IPS DF 6.9 (cell line): Measurements from ENCODE around the gene PRKCQ.
A peak's percentile ranks its signal among the peaks of the same experiment; 100 is the strongest.

Experiments
- DNase-seq: peaks from one replicate; pipeline ENCODE4 v3.0.0-alpha.2; 2013; ENCODE audit warnings: low read depth, low spot score
- H3K27ac ChIP-seq: one replicate; pipeline ENCODE4 v1.5.1; 2013; ENCODE audit warnings: low read length, control low read depth
- H3K27me3 ChIP-seq: 2 replicates; pipeline ENCODE4 v1.6.1; 2013; ENCODE audit warnings: mild to moderate bottlenecking, low read length; ENCODE audit not compliant: control insufficient read depth, insufficient read depth
- H3K36me3 ChIP-seq: 2 replicates; pipeline ENCODE4 v1.6.1; 2013; ENCODE audit warnings: low read length; ENCODE audit not compliant: control insufficient read depth, insufficient read depth
- H3K4me1 ChIP-seq: 2 replicates; pipeline ENCODE4 v1.6.1; 2013; ENCODE audit warnings: low read length; ENCODE audit not compliant: control insufficient read depth, insufficient read depth
- H3K4me3 ChIP-seq: 2 replicates; pipeline ENCODE4 v1.5.1; 2013; ENCODE audit warnings: mild to moderate bottlenecking, low read length
- H3K9me3 ChIP-seq: 2 replicates; pipeline ENCODE4 v1.6.1; 2013; ENCODE audit warnings: low read length, inconsistent platforms; ENCODE audit not compliant: control insufficient read depth, insufficient read depth
- WGBS: extraction: QIAGEN DNeasy Blood & Tissue Kit; methylation state at CpG from one replicate; pipeline ENCODE4 v1.1.7; 2013; ENCODE audit warnings: mixed read lengths, missing lambda C conversion rate; ENCODE audit not compliant: insufficient read length, insufficient coverage; 5-methylcytosine and 5-hydroxymethylcytosine counted together

PRKCQ gene

DNA sequence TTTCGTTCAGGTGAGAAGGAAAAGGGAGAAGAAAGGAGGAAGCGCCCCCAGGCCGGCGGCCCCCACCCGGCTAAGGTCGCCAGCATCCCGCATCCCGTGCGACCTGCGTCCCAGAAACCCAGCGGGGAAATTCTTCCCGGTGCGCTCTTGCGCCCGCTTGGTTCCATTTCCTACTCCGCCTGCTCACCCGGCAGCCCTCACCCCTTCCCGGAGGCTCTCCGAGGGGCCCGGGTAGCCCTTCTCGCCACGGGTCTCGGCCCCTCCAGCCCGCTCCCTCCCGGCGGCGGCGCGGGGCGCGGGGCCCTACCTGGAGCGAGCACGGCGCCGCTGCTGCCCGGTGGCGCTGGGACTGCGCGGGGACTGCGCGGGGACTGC is at the start of gene PRKCQ:
PRKCQ (minus strand) TSS at position 373 of the 375 bp plus-strand sequence. CDS start 65,141 bp downstream, outside the sequence.
- H3K36me3 ChIP-seq = no peaks in the 10 kb centered on the region; the same call in 1 of the 2 replicates
- H3K4me3 ChIP-seq = peak within 1 kb of the TSS; percentile 76
- H3K4me1 ChIP-seq = peaks cover 4% of the 10 kb centered on the region; the same call in 1 of the 2 replicates
- no peak for DNase-seq
- H3K27me3 ChIP-seq = no peaks in the 10 kb centered on the region
- no peak within 1 kb of the TSS for H3K27ac ChIP-seq
- WGBS = no CpG with 5 or more reads among the region's 41 CpGs
- no peaks in the 10 kb centered on the region for H3K9me3 ChIP-seq

DNA sequence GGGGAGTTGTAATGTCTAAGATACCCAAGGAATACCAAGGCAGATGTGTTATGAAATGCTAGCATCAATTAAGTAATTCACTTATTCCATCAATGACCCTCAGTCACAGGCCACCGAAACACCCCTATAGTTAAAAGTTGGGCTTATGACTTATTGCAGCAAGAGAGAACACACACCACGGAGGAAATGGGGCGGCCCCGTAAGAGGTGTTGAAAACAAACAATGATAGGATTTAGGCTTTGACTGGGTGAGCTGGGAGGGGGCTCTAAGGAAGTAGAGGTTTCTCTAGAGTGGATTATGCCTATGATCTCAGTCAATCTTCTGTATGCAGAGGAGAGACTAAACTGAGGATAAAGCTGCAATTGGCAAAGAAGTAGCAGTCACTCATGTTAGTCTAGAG is 45.4 kb upstream of the PRKCQ start:
- no peak for DNase-seq
- Histone ChIP-seq H3K36me3 (no peaks in the 10 kb centered on the region), H3K4me1 (peaks cover 2% of the 10 kb centered on the region; the same call in 1 of the 2 replicates), H3K9me3 (no peaks in the 10 kb centered on the region), H3K27me3 (no peaks in the 10 kb centered on the region), H3K27ac (no peak overlapping the region), H3K4me3 (no peak overlapping the region)
- WGBS = no CpG with 5 or more reads among the region's 4 CpGs

DNA sequence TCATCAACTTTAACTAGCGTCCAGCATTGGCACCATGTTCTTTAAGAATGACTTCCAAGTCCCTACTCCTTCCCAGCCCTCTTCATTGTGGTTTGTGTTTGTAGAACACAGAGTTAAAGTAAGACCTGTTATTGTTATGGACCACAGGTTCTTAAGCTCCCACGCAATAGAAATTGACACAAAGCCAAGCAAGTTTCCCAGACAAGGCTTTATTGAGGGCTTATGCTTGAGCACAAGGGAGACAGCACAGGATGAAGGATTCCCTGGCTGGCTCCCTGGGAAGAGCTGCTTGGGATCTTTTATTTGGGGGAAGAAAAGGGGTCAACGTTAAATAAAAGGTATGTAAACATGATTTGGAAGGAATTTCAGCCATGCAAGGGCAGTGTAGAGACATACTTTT is 44.3 kb upstream of the PRKCQ start:
- H3K27me3 ChIP-seq = no peaks in the 10 kb centered on the region
- no CpG with 5 or more reads among the region's 3 CpGs for WGBS
- H3K36me3 ChIP-seq = no peaks in the 10 kb centered on the region
- peaks cover 2% of the 10 kb centered on the region; the same call in 1 of the 2 replicates for H3K4me1 ChIP-seq
- no peaks in the 10 kb centered on the region for H3K9me3 ChIP-seq
- no peak overlapping the region for H3K4me3 ChIP-seq
- H3K27ac ChIP-seq = no peak overlapping the region
- DNase-seq = no peak

DNA sequence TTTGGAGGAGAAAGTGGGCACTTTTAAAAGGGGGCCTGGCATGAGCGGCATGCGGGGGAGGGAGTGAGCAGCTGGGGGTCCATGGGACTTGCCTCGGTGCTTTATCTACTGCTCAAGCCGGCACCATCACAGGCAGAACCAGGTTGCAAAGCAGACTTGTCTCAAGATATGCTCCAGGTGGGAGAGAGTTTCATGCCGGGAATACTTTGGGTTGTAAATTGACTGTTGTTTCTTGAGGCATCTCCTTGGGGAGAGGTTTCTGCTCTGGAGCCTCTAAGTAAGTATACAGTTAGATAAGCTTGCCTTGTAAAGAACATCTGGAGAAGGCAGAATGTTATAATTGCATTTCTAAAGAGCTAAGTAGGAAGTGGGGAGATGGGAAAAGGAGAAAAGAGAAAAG is 42.8 kb upstream of the PRKCQ start:
- Histone ChIP-seq H3K4me3 (no peak overlapping the region), H3K27ac (no peak overlapping the region), H3K36me3 (no peaks in the 10 kb centered on the region), H3K9me3 (no peaks in the 10 kb centered on the region), H3K4me1 (peaks cover 2% of the 10 kb centered on the region; the same call in 1 of the 2 replicates), H3K27me3 (no peaks in the 10 kb centered on the region)
- DNase-seq = no peak
- no CpG with 5 or more reads among the region's 5 CpGs for WGBS

DNA sequence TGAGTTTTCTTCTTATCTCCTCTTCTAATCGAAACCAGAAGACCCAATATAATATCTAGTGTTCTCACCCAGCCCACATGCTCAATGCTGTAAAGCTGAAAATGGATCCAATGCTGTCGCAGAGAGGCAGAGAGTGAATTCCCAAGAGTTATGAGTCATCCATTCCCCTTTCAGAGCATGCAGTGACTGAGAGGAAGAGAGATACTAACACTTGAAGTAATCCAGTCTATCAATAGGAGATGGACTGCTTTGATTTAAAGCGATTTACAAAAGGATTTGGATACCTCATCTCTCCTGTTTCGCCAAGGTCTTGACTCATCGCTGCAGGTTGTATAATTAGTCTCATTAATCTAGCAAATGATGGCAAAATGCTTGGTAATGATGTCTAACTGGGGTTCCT is 41.5 kb upstream of the PRKCQ start:
- no peak overlapping the region for H3K27ac ChIP-seq
- H3K36me3 ChIP-seq = no peaks in the 10 kb centered on the region
- H3K4me3 ChIP-seq = no peak overlapping the region
- DNase-seq = no peak
- no peaks in the 10 kb centered on the region for H3K27me3 ChIP-seq
- WGBS = no CpG with 5 or more reads among the region's 5 CpGs
- H3K4me1 ChIP-seq = peaks cover 2% of the 10 kb centered on the region; the same call in 1 of the 2 replicates
- no peaks in the 10 kb centered on the region for H3K9me3 ChIP-seq

DNA sequence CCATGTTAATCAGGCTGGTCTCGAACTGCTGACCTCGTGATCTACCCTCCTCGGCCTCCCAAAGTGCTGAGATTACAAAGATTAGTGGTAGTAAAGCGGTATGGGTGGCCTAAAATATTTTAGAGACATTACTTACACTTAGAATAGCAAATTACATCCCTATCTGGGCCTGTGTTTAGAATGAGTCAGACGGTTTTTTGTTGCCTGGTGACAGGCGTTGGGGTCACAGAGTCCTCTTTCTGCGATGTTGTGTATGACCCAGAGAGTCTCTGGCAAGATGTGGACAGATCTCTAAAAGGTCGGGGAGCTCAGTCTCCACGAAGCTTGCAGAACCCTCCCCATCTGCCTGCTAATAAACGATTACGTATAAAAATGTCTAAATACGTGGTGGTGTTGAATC is 39.6 kb upstream of the PRKCQ start:
- WGBS = no CpG with 5 or more reads among the region's 12 CpGs
- H3K27ac ChIP-seq = no peak overlapping the region
- no peak for DNase-seq
- no peak overlapping the region for H3K4me3 ChIP-seq
- H3K4me1 ChIP-seq = peaks cover 2% of the 10 kb centered on the region; the same call in 1 of the 2 replicates
- H3K27me3 ChIP-seq = no peaks in the 10 kb centered on the region
- no peaks in the 10 kb centered on the region for H3K36me3 ChIP-seq
- H3K9me3 ChIP-seq = no peaks in the 10 kb centered on the region

DNA sequence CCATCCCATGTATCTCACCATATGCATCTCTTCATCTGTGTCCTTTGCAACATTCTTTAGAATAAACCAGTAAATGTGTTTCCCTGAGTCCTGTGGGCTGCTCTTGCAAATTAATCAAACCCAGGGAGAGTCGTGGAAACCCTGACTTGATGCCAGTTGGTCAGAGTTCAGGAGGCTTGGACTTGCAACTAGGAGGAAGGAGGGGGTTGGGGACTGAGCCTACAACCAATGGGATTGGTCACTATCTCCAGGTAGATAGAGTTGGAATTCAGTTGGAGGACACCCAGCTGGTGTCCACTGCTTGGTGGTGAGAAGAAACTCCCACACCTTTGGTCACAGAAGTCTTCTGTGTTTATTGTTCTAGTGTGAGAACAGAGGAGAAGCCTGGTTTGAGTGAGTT is 38.3 kb upstream of the PRKCQ start:
- no peaks in the 10 kb centered on the region for H3K9me3 ChIP-seq
- no peak overlapping the region for H3K4me3 ChIP-seq
- no peak for DNase-seq
- no CpG with 5 or more reads among the region's 1 CpG for WGBS
- H3K4me1 ChIP-seq = peaks cover 2% of the 10 kb centered on the region; the same call in 1 of the 2 replicates
- no peak overlapping the region for H3K27ac ChIP-seq
- H3K27me3 ChIP-seq = no peaks in the 10 kb centered on the region
- no peaks in the 10 kb centered on the region for H3K36me3 ChIP-seq

DNA sequence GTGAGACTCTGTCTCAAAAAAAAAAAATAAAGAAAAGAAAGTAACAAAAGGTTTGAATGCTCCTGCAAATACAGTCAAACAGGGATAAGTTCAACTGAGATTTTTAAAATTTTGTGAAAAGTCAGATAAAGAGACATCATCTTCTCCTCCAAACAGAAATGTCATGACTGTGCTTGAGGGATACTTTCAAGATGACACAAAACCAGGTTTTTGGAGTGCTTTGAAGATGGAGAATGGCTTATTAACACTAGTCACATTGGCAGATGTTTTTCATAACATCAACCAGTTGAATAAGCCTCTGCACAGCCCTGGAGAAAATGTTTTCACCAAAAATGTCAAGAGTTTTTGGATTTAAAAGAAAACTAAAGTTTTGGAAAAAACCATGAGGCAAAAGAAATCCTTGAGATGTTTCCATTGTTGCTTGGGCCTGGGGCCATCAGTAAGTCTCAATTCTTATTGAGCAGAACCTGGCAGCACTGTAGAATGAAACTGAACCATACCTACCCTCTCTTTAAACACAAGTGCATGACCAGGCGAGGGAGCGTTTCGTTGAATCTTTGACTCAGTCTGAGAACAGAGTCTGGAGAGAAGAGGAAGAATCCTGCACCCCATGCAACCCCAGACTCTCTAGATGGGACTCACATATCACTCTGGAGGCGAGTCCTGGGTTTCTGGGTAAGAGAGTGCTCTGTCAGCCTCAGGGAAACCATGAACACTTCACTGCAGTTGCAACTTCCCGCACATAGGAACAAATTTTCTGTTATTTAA is 37.4 kb upstream of the PRKCQ start:
- no peak for DNase-seq
- H3K9me3 ChIP-seq = no peaks in the 10 kb centered on the region

DNA sequence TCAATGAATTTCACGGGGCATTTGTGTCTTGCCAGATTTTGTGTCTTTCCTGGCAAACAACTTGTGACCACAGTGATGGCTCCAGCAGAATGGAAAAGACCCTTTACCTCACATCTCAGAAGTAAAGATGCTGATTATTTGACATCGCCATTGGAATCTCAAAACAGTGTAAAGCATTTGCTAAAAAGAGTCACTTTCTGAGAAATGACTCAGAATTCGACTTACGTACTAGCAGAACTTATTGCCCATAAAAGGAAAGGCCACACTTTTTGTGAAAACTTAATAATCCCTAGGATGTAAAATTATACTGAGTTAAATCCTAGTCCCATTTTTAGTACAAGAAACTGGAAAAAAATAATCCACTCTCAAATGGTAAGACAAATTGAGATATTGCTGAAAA is 35.9 kb upstream of the PRKCQ start:
- Histone ChIP-seq H3K4me3 (no peak overlapping the region), H3K36me3 (no peaks in the 10 kb centered on the region), H3K27ac (no peak overlapping the region), H3K9me3 (no peaks in the 10 kb centered on the region), H3K4me1 (no peaks in the 10 kb centered on the region), H3K27me3 (no peaks in the 10 kb centered on the region)
- no CpG with 5 or more reads among the region's 4 CpGs for WGBS
- no peak for DNase-seq

More for the DNA sequence above, 37.4 kb upstream of the PRKCQ start:
- Histone ChIP-seq H3K36me3 (no peaks in the 10 kb centered on the region), H3K27me3 (no peaks in the 10 kb centered on the region), H3K4me3 (no peak overlapping the region), H3K4me1 (peaks cover 2% of the 10 kb centered on the region; the same call in 1 of the 2 replicates), H3K27ac (no peak overlapping the region)
- WGBS = no CpG with 5 or more reads among the region's 5 CpGs

DNA sequence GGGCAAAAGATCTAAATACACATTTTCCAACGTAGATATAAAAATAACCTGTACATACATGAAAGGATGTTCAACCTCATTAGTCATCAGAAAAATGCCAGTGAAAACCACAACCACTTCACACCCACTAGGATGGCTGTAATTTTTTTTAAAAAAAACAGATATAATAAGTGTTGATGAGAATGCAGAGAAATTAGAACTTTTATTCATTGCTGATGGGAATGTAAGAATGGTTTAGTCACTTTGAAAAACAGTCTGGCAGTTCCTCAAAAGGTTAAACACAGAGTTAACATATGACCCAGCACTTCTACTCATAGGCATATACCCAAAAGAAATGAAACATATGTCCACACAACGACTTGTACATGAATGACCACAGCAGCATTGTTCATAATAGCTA is 32.3 kb upstream of the PRKCQ start:
- Histone ChIP-seq H3K27me3 (no peaks in the 10 kb centered on the region), H3K36me3 (no peaks in the 10 kb centered on the region), H3K4me3 (no peak overlapping the region), H3K9me3 (no peaks in the 10 kb centered on the region), H3K4me1 (no peaks in the 10 kb centered on the region), H3K27ac (no peak overlapping the region)
- DNase-seq = no peak
- WGBS = no CpG with 5 or more reads among the region's 2 CpGs

DNA sequence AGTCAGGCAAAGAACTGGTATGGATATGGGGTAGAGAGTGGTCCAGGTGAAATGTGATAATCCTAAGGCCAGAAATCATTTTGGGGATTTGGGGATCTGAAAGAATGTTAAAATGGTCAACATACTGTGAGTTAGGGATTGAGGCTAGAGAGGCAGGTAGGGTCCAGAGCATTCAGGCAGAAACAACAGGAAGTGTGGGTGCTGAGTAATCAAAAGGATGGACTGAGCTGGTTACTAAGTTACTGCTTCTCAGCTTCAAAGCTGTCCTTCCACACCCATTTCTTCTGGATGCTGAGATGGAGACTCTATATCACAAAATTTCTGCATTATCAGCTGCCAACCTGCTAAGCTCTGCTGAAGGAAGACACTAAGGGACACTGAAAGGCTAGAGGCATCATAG is 30.6 kb upstream of the PRKCQ start:
- Histone ChIP-seq H3K9me3 (no peaks in the 10 kb centered on the region), H3K27ac (no peak overlapping the region), H3K27me3 (no peaks in the 10 kb centered on the region), H3K4me3 (no peak overlapping the region), H3K36me3 (no peaks in the 10 kb centered on the region), H3K4me1 (no peaks in the 10 kb centered on the region)
- DNase-seq = no peak
